ENCODE measurements around the gene PNPLA1. TPM values are rescaled to one million over a fixed set of nuclear protein-coding genes. Genes with fewer than 3 reads are reported as not detected.

PNPLA1 gene
- total and polyA plus RNA-seq, 8 donors, result 0.38 to 2.2 (median 0.60) TPM; not detected in 4

DNA sequence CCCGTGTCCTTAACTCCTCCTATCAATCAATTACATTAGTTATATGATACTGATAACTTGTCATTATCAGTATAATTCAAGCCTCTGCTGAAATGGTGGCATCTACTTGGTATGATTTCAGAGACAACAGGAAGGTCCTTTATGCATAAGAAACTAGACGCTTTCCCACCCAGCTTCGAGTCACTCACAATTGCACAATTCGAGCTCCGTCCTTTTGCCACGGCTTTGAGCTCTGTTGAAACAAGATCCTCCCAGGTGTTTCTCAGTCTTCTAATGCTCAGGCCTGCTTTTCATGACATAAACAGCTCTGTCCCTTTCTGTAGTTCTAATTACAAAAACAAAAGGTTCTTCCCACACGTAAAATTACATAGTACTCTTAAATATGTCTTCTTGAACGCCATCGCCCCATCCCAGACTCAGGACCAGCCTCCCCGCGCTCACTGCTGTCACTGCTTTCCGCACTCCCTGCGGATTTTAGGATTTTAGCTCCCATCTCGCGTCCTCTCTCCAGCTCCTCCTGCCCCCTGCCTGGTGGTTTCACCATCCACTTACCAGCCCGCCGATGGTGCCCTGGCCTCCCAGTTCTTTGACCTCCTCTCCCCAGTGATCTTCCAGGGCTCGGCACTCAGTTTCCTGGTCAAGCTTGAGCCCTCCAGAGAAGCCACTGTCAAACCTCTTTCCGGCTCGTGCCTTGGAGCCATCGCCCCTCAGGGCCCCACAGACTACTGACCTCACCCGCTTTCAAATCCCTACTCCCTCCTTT, 23.2 kb upstream of the PNPLA1 start:
- TF ChIP-seq POLR2A (IDR thresholded peaks at IDR 0.05) (no peak), POLR2AphosphoS5 (IDR thresholded peaks at IDR 0.05) (no peak), EP300 (IDR thresholded peaks at IDR 0.05) (no peak)
- TF ChIP-seq, protein P1, sequence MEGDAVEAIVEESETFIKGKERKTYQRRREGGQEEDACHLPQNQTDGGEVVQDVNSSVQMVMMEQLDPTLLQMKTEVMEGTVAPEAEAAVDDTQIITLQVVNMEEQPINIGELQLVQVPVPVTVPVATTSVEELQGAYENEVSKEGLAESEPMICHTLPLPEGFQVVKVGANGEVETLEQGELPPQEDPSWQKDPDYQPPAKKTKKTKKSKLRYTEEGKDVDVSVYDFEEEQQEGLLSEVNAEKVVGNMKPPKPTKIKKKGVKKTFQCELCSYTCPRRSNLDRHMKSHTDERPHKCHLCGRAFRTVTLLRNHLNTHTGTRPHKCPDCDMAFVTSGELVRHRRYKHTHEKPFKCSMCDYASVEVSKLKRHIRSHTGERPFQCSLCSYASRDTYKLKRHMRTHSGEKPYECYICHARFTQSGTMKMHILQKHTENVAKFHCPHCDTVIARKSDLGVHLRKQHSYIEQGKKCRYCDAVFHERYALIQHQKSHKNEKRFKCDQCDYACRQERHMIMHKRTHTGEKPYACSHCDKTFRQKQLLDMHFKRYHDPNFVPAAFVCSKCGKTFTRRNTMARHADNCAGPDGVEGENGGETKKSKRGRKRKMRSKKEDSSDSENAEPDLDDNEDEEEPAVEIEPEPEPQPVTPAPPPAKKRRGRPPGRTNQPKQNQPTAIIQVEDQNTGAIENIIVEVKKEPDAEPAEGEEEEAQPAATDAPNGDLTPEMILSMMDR (IDR thresholded peaks at IDR 0.05), result no peak
- Histone ChIP-seq H3K9me3 (no peaks in the 10 kb centered on the region), H3K27ac (no peak overlapping the region), H3K27me3 (no peaks in the 10 kb centered on the region), H3K36me3 (no peaks in the 10 kb centered on the region), H3K4me1 (peaks cover 0 to 12% (median 5%) of the 10 kb centered on the region in 4 donors), H3K4me3 (no peak overlapping the region)
- 88 to 93% (median 90%) methylated on average over 22 of the region's 22 CpGs for WGBS, 5 donors
- intact Hi-C loops (cut with DNase I; ENCODE audit: low total_unique reads), result no loop called here
- DNase-seq, result no peak

DNA sequence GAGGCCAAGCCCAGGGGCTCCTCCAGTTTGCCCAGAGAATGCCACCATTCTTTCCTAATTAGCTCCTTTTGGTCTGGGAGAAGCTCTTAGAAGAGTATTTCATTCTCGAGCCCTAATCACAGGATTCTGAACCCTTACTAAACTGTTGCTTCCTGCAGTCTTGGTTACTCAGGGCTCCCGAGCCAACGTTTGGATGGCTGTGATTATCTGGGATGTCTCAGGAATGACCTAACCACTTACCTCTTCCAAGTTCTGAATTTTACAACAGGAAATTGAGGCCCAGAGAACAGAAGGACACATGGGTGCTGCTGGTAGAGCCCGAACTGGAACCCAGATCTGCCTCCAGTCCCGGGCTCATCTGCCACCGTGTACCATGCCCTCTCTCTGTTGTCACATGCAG, 22.2 kb upstream of the PNPLA1 start:
- Histone ChIP-seq H3K4me3 (no peak overlapping the region), H3K27ac (peak overlapping the region in 1 of 5 donors; percentile 17), H3K9me3 (no peaks in the 10 kb centered on the region), H3K4me1 (peaks cover 0 to 12% (median 5%) of the 10 kb centered on the region in 4 donors), H3K36me3 (no peaks in the 10 kb centered on the region), H3K27me3 (no peaks in the 10 kb centered on the region)
- TF ChIP-seq, protein P1 (IDR thresholded peaks at IDR 0.05), result no peak
- no peak for TF ChIP-seq POLR2A (IDR thresholded peaks at IDR 0.05)
- TF ChIP-seq EP300 (IDR thresholded peaks at IDR 0.05), result no peak
- TF ChIP-seq POLR2AphosphoS5 (IDR thresholded peaks at IDR 0.05), result no peak
- no peak for DNase-seq
- intact Hi-C loops (cut with DNase I; ENCODE audit: low total_unique reads), result no loop called here
- WGBS, 5 donors, result 76 to 88% (median 82%) methylated on average over 6 of the region's 6 CpGs

DNA sequence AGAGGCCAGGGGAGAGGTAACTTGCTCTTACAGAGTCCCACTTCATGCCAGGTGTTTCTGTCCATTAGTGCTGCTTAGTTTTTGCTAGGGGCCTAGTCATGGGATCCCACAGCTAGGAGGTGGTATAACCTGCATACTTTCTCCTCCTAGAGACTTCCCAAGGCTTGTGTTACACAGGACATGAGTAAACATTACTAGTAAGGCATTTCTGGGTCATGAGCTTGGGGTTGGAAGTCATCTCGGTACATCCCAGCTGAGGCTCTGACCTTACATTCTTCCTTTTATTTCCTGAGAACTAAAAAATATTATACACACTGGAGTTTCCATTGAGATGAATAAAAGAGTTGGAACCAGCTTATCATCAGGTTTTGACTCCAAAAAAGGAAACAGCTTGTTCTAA, 20.9 kb upstream of the PNPLA1 start:
- no peaks in the 10 kb centered on the region for H3K9me3 ChIP-seq
- H3K27me3 ChIP-seq, result no peaks in the 10 kb centered on the region
- 41 to 56% (median 54%) methylated on average over 1 of the region's 1 CpG for WGBS, 5 donors
- H3K4me3 ChIP-seq, result no peak overlapping the region
- peaks cover 0 to 12% (median 5%) of the 10 kb centered on the region in 4 donors for H3K4me1 ChIP-seq
- H3K27ac ChIP-seq, result no peak overlapping the region
- DNase-seq, result no peak
- intact Hi-C loops (cut with DNase I; ENCODE audit: low total_unique reads), result no loop called here
- TF ChIP-seq, protein P1 (IDR thresholded peaks at IDR 0.05), result no peak
- TF ChIP-seq POLR2AphosphoS5 (IDR thresholded peaks at IDR 0.05) (no peak), POLR2A (IDR thresholded peaks at IDR 0.05) (no peak), EP300 (IDR thresholded peaks at IDR 0.05) (no peak)
- no peaks in the 10 kb centered on the region for H3K36me3 ChIP-seq

DNA sequence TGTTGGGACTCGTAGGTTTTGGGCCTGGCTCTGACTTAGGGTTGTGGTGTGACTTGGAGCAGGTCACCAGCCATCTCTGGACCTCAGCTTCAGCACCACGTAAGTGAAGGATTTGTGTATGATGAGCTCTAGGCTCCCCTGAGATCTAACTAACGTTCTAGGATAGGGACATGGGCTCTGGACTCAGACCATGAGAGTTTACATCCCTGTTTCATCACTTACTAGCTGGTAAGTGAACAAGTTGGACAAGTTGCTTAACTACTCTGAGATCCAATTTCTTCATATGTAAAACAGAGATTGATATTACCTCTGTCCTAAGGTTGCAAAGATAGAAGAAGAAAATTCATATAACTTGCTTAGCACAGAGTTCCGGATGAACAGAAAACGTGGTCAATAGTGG, 20.3 kb upstream of the PNPLA1 start:
- WGBS, 5 donors, result 77 to 90% (median 86%) methylated on average over 5 of the region's 5 CpGs
- TF ChIP-seq, protein P1 (IDR thresholded peaks at IDR 0.05), result no peak
- TF ChIP-seq POLR2AphosphoS5 (IDR thresholded peaks at IDR 0.05), result no peak
- TF ChIP-seq EP300 (IDR thresholded peaks at IDR 0.05), result no peak
- TF ChIP-seq POLR2A (IDR thresholded peaks at IDR 0.05), result no peak
- intact Hi-C loops (cut with DNase I; ENCODE audit: low total_unique reads), result no loop called here
- DNase-seq, result no peak
- Histone ChIP-seq H3K27ac (no peak overlapping the region), H3K36me3 (no peaks in the 10 kb centered on the region), H3K4me1 (peaks cover 0 to 12% (median 5%) of the 10 kb centered on the region in 4 donors), H3K9me3 (no peaks in the 10 kb centered on the region), H3K4me3 (no peak overlapping the region), H3K27me3 (no peaks in the 10 kb centered on the region)

All from stomach (tissue), 9 donors.